ENCODE measurements around the gene MYO18B. TPM values are rescaled to one million over a fixed set of nuclear protein-coding genes. Genes with fewer than 3 reads are reported as not detected.

MYO18B gene
- total and polyA plus RNA-seq, 2 of the 8 experiments (the other 6 are each of a cell fraction or from before 2014, with no cell fraction given), result 0.62 to 0.78 TPM

DNA sequence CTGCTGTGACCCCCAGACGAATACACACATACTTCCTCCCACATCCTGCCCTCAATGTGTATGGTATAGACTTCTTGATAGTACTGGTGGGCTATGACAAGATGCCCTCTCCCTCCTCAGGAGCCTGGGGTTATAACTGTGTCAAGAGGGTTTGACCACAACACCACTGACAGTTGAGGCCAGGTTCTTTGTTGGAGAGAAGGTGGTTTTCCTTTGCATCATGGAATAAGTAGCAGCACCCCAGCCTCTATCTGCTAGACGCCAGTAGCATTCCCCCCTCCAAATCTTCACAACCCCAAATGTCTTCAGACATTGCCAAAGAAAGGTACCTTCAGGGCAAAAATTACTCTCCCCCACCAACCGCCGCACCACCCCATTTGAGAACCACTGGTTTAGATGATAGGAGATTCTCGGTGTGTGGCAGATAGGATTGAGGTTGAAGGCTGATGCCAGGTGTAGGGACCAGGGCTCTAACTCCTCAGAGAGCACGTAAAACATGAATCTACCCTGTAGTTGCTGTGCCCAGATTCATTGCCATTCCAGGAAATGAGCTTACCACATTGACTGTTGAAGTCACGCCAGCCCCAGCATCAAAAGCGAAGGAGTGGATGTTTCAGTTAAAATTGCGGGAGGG lies 5.5 kb upstream of the MYO18B start:
- H4K5ac ChIP-seq (ENCODE audit: insufficient read length, low read depth, low read length), result no peak overlapping the region
- H3K23me2 ChIP-seq (ENCODE audit: low read depth, low read length), result no peaks in the 10 kb centered on the region
- H2AFZ ChIP-seq (ENCODE audit: low read length), result no peak overlapping the region
- no peak overlapping the region for H2BK20ac ChIP-seq (ENCODE audit: low read length)
- H2BK5ac ChIP-seq (ENCODE audit: low read depth, low read length), result no peak overlapping the region
- H3K79me1 ChIP-seq (ENCODE audit: low read depth, low read length), result no peaks in the 10 kb centered on the region
- H3K18ac ChIP-seq (ENCODE audit: extremely low read depth, low read length), result no peak overlapping the region
- no peak overlapping the region for H2BK12ac ChIP-seq (ENCODE audit: low read depth, low read length)
- no peak overlapping the region for H3K56ac ChIP-seq (replicated peaks; ENCODE audit: insufficient read length, low read depth, low read length)
- no peaks in the 10 kb centered on the region for H3K36me3 ChIP-seq (ENCODE audit: control insufficient read depth in 2 of 4, insufficient read depth in 4 of 4, low read length in 3 of 4)
- ChIA-PET POLR2A (ENCODE audit: partially characterized antibody) (interaction anchor here (1.4 kb wide), 1 partner anchor 10 kb away, joined by 3 read pairs; no protein-coding TSS in a partner anchor), CTCF (ENCODE audit: partially characterized antibody) (interaction anchor here (0.7 to 0.8 kb wide), 2 partner anchors 132 to 274 kb away, joined by 3 read pairs; no protein-coding TSS in a partner anchor)
- no peak overlapping the region for H2BK120ac ChIP-seq (replicated peaks; ENCODE audit: low read depth, low read length)
- no peak overlapping the region for H3K4me3 ChIP-seq (ENCODE audit: extremely low read depth in 1 of 4, insufficient read depth in 2 of 4, low read depth in 3 of 4, low read length in 4 of 4)
- no peaks in the 10 kb centered on the region for H3K27me3 ChIP-seq (replicated peaks in 1 of 4; ENCODE audit: control insufficient read depth in 3 of 4, extremely low read depth in 1 of 4, insufficient read depth in 3 of 4, low read length in 3 of 4)
- no peak overlapping the region for H3K23ac ChIP-seq (ENCODE audit: insufficient read length)
- no peak overlapping the region for H3K14ac ChIP-seq (ENCODE audit: insufficient read length)
- no peaks in the 10 kb centered on the region for H4K20me1 ChIP-seq (replicated peaks in 1 of 2; ENCODE audit: control insufficient read depth in 1 of 2, insufficient read depth in 2 of 2, low read length in 2 of 2)
- WGBS, 2 experiments (ENCODE audit: extremely low coverage in 1 of 2, insufficient coverage in 1 of 2, insufficient read length in 1 of 2, insufficient replicate concordance in 2 of 2, low coverage in 1 of 2, low lambda C conversion rate in 2 of 2, missing lambda C conversion rate in 1 of 2), result 80% methylated on average over 9 of the region's 9 CpGs; no CpG with 5 or more reads in 1 of the 2 experiments
- FAIRE-seq, result no peak
- H2BK15ac ChIP-seq (ENCODE audit: low read length), result no peak overlapping the region
- H3K4me1 ChIP-seq (replicated peaks in 1 of 4; ENCODE audit: control insufficient read depth in 3 of 4, insufficient read depth in 4 of 4, low read length in 3 of 4), result no peaks in the 10 kb centered on the region
- H3K27ac ChIP-seq (ENCODE audit: low read depth, low read length), result no peak overlapping the region
- no peak for DNase-seq (ENCODE audit: low read depth in 1 of 2, low spot score in 2 of 2)
- no peaks in the 10 kb centered on the region for H3K9me3 ChIP-seq (ENCODE audit: insufficient read depth in 2 of 2, low read depth in 1 of 2, low read length in 1 of 2)
- no peak overlapping the region for H2AK5ac ChIP-seq (ENCODE audit: low read depth, low read length)
- H3K4me2 ChIP-seq (ENCODE audit: insufficient read depth in 1 of 2, low read depth in 2 of 2, low read length in 2 of 2), result no peak overlapping the region
- H4K91ac ChIP-seq (replicated peaks; ENCODE audit: insufficient read length, low read length), result no peak overlapping the region
- no peak overlapping the region for H3K4ac ChIP-seq (replicated peaks; ENCODE audit: insufficient read length, low read depth, low read length)
- H4K8ac ChIP-seq (ENCODE audit: extremely low read depth, insufficient read depth, low read length), result no peak overlapping the region
- H3K9ac ChIP-seq (replicated peaks in 1 of 4; ENCODE audit: extremely low read depth in 1 of 4, low read depth in 3 of 4, low read length in 3 of 4), result no peak overlapping the region
- H3K79me2 ChIP-seq (ENCODE audit: control insufficient read depth in 1 of 2, insufficient read depth in 2 of 2, low read length in 2 of 2), result no peaks in the 10 kb centered on the region
- TF ChIP-seq SRF (IDR thresholded peaks at IDR 0.05; ENCODE audit: low read depth, low read length) (no peak), CEBPB (IDR thresholded peaks at IDR 0.05; ENCODE audit: low read depth, low read length) (no peak), TAF7 (optimal IDR thresholded peaks at IDR 0.05; ENCODE audit: borderline replicate concordance, low read depth, low read length) (no peak), POU5F1 (IDR thresholded peaks at IDR 0.05; ENCODE audit: low read depth, low read length) (no peak), SP2 (IDR thresholded peaks at IDR 0.05; ENCODE audit: low read length) (no peak), NRF1 (IDR thresholded peaks at IDR 0.05; ENCODE audit: low read depth, low read length) (no peak), BACH1 (IDR thresholded peaks at IDR 0.05; ENCODE audit: low read length) (no peak), HDAC2 (IDR thresholded peaks at IDR 0.05; ENCODE audit: borderline replicate concordance in 1 of 2, low read depth in 2 of 2, low read length in 2 of 2) (no peak), BRCA1 (IDR thresholded peaks at IDR 0.05; ENCODE audit: low read depth, low read length) (no peak), KDM4A (IDR thresholded peaks at IDR 0.05; ENCODE audit: low read depth, low read length, severe bottlenecking) (no peak)
- TF ChIP-seq, protein P1, sequence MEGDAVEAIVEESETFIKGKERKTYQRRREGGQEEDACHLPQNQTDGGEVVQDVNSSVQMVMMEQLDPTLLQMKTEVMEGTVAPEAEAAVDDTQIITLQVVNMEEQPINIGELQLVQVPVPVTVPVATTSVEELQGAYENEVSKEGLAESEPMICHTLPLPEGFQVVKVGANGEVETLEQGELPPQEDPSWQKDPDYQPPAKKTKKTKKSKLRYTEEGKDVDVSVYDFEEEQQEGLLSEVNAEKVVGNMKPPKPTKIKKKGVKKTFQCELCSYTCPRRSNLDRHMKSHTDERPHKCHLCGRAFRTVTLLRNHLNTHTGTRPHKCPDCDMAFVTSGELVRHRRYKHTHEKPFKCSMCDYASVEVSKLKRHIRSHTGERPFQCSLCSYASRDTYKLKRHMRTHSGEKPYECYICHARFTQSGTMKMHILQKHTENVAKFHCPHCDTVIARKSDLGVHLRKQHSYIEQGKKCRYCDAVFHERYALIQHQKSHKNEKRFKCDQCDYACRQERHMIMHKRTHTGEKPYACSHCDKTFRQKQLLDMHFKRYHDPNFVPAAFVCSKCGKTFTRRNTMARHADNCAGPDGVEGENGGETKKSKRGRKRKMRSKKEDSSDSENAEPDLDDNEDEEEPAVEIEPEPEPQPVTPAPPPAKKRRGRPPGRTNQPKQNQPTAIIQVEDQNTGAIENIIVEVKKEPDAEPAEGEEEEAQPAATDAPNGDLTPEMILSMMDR (IDR thresholded peaks at IDR 0.05; ENCODE audit: control extremely low read depth in 1 of 3, insufficient read depth in 1 of 3, low read depth in 1 of 3, low read length in 3 of 3), result no peak
